HG02981 (cell line): ENCODE measurements around the gene MLH1.

Experiments used
- ATAC-seq: cut with Tn5 transposase; IDR thresholded peaks from one replicate; pipeline ENCODE4 v1.9.1; 2021; ENCODE audit warnings: mild to moderate bottlenecking, moderate library complexity; ENCODE audit not compliant: unreplicated experiment

Gene MLH1

GRCh38 chr3:36973139-36973538, 20.2 kb upstream of the MLH1 start:
- ATAC-seq = no peak

- no peak for ATAC-seq
These were observed 12.3 kb upstream of the MLH1 start for GRCh38 chr3:36981006-36981405.

- no peak for ATAC-seq
These were observed 5.0 kb upstream of the MLH1 start for GRCh38 chr3:36988356-36988755.

GRCh38 chr3:36989005-36989404, 4.3 kb upstream of the MLH1 start:
- ATAC-seq = no peak

GRCh38 chr3:36989568-36989967, 3.8 kb upstream of the MLH1 start:
- no peak for ATAC-seq

GRCh38 chr3:36991147-36991546, 2.2 kb upstream of the MLH1 start:
- no peak for ATAC-seq

GRCh38 chr3:36991923-36992805, 1.2 kb upstream of the MLH1 start:
- no peak for ATAC-seq

GRCh38 chr3:36992806-36993325, 452 bp upstream of the MLH1 start, which contains the start of gene EPM2AIP1:
EPM2AIP1 (minus strand) TSS chr3:36993131; CDS start chr3:36993077, 54 bp downstream.
- ATAC-seq = peak; percentile 87

- no peak for ATAC-seq
These were observed 21.3 kb downstream of the MLH1 start for GRCh38 chr3:37014620-37015019.

GRCh38 chr3:37015642-37016041, 22.3 kb downstream of the MLH1 start:
- ATAC-seq = no peak

- ATAC-seq = no peak
These were observed 23.6 kb downstream of the MLH1 start for GRCh38 chr3:37016903-37017302.

GRCh38 chr3:37017683-37018082, 24.4 kb downstream of the MLH1 start:
- no peak for ATAC-seq

GRCh38 chr3:37024092-37024491, 30.8 kb downstream of the MLH1 start:
- ATAC-seq = no peak

GRCh38 chr3:37024820-37025405, 31.6 kb downstream of the MLH1 start:
- ATAC-seq = no peak

- no peak for ATAC-seq
These were observed 32.4 kb downstream of the MLH1 start for GRCh38 chr3:37025561-37026335.

GRCh38 chr3:37026851-37027250, 33.5 kb downstream of the MLH1 start:
- no peak for ATAC-seq

GRCh38 chr3:37028329-37028728, 35.0 kb downstream of the MLH1 start:
- ATAC-seq = no peak

- ATAC-seq = no peak
These were observed 35.8 kb downstream of the MLH1 start for GRCh38 chr3:37029111-37029510.

GRCh38 chr3:37029516-37030163, 36.3 kb downstream of the MLH1 start:
- no peak for ATAC-seq

- no peak for ATAC-seq
These were observed 37.3 kb downstream of the MLH1 start for GRCh38 chr3:37030588-37030987.
